Measurements from ENCODE around the gene ZFP92. TPM values are rescaled to one million over a fixed set of nuclear protein-coding genes. Genes with fewer than 3 reads are reported as not detected.

Gene ZFP92
- total RNA-seq, 4 donors from 2014 or later: 0.08 to 0.68 (median 0.20) TPM; not detected in 1

GRCh38 chrX:153430796-153431195, 19.5 kb downstream of the ZFP92 start:
- H3K4me3 ChIP-seq (ENCODE audit: low read depth, poor library complexity, severe bottlenecking): no peak overlapping the region
- DNase-seq (ENCODE audit: low spot score in 2 of 2): no peak
- intact Hi-C loops (cut with DNase I; ENCODE audit: low total_unique reads): no loop called here
- no peak for TF ChIP-seq CTCF (IDR thresholded peaks at IDR 0.05)
- TF ChIP-seq POLR2A (IDR thresholded peaks at IDR 0.05): no peak
- 91 to 93% methylated on average over 6 of the region's 6 CpGs for WGBS, 2 donors

GRCh38 chrX:153433161-153433680, 21.9 kb downstream of the ZFP92 start:
- WGBS, 2 donors: 60 to 85% methylated on average over 1 to 9 of the region's 12 CpGs
- H3K4me3 ChIP-seq (ENCODE audit: low read depth, poor library complexity, severe bottlenecking): no peak overlapping the region
- intact Hi-C loops (cut with DNase I; ENCODE audit: low total_unique reads): no loop called here
- no peak for DNase-seq (ENCODE audit: low spot score in 2 of 2)
- TF ChIP-seq CTCF (IDR thresholded peaks at IDR 0.05) (no peak), POLR2A (IDR thresholded peaks at IDR 0.05) (no peak)

- DNase-seq (ENCODE audit: low spot score in 2 of 2): no peak
- TF ChIP-seq CTCF (IDR thresholded peaks at IDR 0.05): no peak
- no peak for TF ChIP-seq POLR2A (IDR thresholded peaks at IDR 0.05)
- intact Hi-C loops (cut with DNase I; ENCODE audit: low total_unique reads): no loop called here
- WGBS, 2 donors: 89 to 94% methylated on average over 12 to 17 of the region's 17 CpGs
- H3K4me3 ChIP-seq (ENCODE audit: low read depth, poor library complexity, severe bottlenecking): no peak overlapping the region
Observed at GRCh38 chrX:153433781-153434285, 22.6 kb downstream of the ZFP92 start.

- no peak for DNase-seq (ENCODE audit: low spot score in 2 of 2)
- intact Hi-C loops (cut with DNase I; ENCODE audit: low total_unique reads): no loop called here
- TF ChIP-seq CTCF (IDR thresholded peaks at IDR 0.05): no peak
- no peak for TF ChIP-seq POLR2A (IDR thresholded peaks at IDR 0.05)
- H3K4me3 ChIP-seq (ENCODE audit: low read depth, poor library complexity, severe bottlenecking): no peak overlapping the region
- WGBS, 2 donors: 93 to 100% methylated on average over 1 to 8 of the region's 8 CpGs
Observed at GRCh38 chrX:153434801-153435200, 23.5 kb downstream of the ZFP92 start.

GRCh38 chrX:153435845-153436244, 24.6 kb downstream of the ZFP92 start:
- no peak overlapping the region for H3K4me3 ChIP-seq (ENCODE audit: low read depth, poor library complexity, severe bottlenecking)
- TF ChIP-seq CTCF (IDR thresholded peaks at IDR 0.05): no peak
- TF ChIP-seq POLR2A (IDR thresholded peaks at IDR 0.05): no peak
- 36 to 68% methylated on average over 3 of the region's 3 CpGs for WGBS, 2 donors
- no peak for DNase-seq (ENCODE audit: low spot score in 2 of 2)
- intact Hi-C loops (cut with DNase I; ENCODE audit: low total_unique reads): no loop called here

GRCh38 chrX:153438532-153438931, 27.3 kb downstream of the ZFP92 start:
- WGBS, 2 donors: 26 to 48% methylated on average over 8 of the region's 8 CpGs
- no peak for DNase-seq (ENCODE audit: low spot score in 2 of 2)

More at GRCh38 chrX:153438532-153438931, 27.3 kb downstream of the ZFP92 start:
- intact Hi-C loops (cut with DNase I; ENCODE audit: low total_unique reads): no loop called here
- no peak overlapping the region for H3K4me3 ChIP-seq (ENCODE audit: low read depth, poor library complexity, severe bottlenecking)
- no peak for TF ChIP-seq POLR2A (IDR thresholded peaks at IDR 0.05)
- TF ChIP-seq CTCF (IDR thresholded peaks at IDR 0.05): no peak

All from lower leg skin (tissue), 4 donors.